ENCODE data around the gene MAP1S. TPM values are rescaled to one million over a fixed set of nuclear protein-coding genes. Genes with fewer than 3 reads are reported as not detected.
A peak's percentile ranks its signal among the peaks of the same experiment; 100 is the strongest.

The MAP1S gene
- total and polyA plus RNA-seq, 2 of the 4 experiments (the other 2 are of a cell fraction) = 6.1 to 48.6 TPM

DNA sequence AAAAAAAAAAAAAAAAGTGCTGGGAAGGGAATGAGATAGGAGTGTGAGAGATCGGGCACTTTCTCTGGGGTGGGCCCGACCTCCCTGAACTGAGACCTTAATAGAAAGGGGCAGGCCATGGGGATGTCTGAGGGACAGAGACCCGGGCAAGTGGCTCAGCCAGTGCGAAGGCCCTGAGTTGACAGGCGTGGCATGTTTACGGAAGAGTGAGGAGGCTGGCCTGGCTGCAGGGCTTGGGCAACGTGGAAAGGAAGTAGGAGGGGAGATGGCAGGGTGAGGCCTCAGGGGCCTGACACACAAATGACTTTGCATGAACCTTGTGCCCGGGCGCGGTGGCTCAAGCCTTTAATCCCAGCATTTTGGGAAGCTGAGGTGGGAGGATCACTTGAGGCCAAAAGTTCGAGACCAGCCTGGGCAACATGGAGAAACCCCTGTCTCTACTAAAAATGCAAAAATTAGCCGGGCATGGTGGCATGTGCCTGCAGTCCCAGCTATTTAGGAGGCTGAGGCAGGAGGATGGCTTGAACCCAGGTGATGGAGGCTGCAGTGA is 45.9 kb downstream of the MAP1S start:
- POLR2A ChIA-PET (ENCODE audit: unreplicated experiment) = no interaction called here
- H3K9ac ChIP-seq (ENCODE audit: low read depth, low read length) = no peak overlapping the region
- no peaks in the 10 kb centered on the region for H4K20me1 ChIP-seq (ENCODE audit: insufficient read depth, low read length)
- TF ChIP-seq, protein P1, sequence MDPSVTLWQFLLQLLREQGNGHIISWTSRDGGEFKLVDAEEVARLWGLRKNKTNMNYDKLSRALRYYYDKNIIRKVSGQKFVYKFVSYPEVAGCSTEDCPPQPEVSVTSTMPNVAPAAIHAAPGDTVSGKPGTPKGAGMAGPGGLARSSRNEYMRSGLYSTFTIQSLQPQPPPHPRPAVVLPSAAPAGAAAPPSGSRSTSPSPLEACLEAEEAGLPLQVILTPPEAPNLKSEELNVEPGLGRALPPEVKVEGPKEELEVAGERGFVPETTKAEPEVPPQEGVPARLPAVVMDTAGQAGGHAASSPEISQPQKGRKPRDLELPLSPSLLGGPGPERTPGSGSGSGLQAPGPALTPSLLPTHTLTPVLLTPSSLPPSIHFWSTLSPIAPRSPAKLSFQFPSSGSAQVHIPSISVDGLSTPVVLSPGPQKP (IDR thresholded peaks at IDR 0.05; ENCODE audit: borderline replicate concordance, low read depth, low read length) = no peak
- TF ChIP-seq, protein P2, sequence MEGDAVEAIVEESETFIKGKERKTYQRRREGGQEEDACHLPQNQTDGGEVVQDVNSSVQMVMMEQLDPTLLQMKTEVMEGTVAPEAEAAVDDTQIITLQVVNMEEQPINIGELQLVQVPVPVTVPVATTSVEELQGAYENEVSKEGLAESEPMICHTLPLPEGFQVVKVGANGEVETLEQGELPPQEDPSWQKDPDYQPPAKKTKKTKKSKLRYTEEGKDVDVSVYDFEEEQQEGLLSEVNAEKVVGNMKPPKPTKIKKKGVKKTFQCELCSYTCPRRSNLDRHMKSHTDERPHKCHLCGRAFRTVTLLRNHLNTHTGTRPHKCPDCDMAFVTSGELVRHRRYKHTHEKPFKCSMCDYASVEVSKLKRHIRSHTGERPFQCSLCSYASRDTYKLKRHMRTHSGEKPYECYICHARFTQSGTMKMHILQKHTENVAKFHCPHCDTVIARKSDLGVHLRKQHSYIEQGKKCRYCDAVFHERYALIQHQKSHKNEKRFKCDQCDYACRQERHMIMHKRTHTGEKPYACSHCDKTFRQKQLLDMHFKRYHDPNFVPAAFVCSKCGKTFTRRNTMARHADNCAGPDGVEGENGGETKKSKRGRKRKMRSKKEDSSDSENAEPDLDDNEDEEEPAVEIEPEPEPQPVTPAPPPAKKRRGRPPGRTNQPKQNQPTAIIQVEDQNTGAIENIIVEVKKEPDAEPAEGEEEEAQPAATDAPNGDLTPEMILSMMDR (conservative IDR thresholded peaks at IDR 0.05; ENCODE audit: low read depth, low read length) = no peak
- TF ChIP-seq CHD1 (IDR thresholded peaks at IDR 0.05; ENCODE audit: low read depth, low read length) (no peak), POLR2A (IDR thresholded peaks at IDR 0.05; ENCODE audit: low read depth, low read length) (no peak), MAZ (IDR thresholded peaks at IDR 0.05; ENCODE audit: borderline replicate concordance, low read depth, low read length) (no peak), BHLHE40 (IDR thresholded peaks at IDR 0.05; ENCODE audit: low read depth, low read length) (no peak), RAD21 (IDR thresholded peaks at IDR 0.05; ENCODE audit: low read length) (no peak), CEBPB (IDR thresholded peaks at IDR 0.05; ENCODE audit: low read depth, low read length) (no peak), RFX5 (IDR thresholded peaks at IDR 0.05; ENCODE audit: low read depth, low read length) (no peak), SMC3 (IDR thresholded peaks at IDR 0.05; ENCODE audit: low read depth, low read length) (no peak)
- TF ChIP-seq, protein P3, sequence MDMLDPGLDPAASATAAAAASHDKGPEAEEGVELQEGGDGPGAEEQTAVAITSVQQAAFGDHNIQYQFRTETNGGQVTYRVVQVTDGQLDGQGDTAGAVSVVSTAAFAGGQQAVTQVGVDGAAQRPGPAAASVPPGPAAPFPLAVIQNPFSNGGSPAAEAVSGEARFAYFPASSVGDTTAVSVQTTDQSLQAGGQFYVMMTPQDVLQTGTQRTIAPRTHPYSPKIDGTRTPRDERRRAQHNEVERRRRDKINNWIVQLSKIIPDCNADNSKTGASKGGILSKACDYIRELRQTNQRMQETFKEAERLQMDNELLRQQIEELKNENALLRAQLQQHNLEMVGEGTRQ (IDR thresholded peaks at IDR 0.05; ENCODE audit: low read depth, low read length) = no peak
- H3K14ac ChIP-seq (replicated peaks; ENCODE audit: low read depth, low read length) = no peak overlapping the region
- H2BK120ac ChIP-seq (ENCODE audit: low read depth, low read length) = no peak overlapping the region
- H2BK5ac ChIP-seq (ENCODE audit: low read depth, low read length, poor library complexity, severe bottlenecking) = no peak overlapping the region
- no peak overlapping the region for H4K91ac ChIP-seq (ENCODE audit: insufficient read depth, low read depth, low read length)
- no peaks in the 10 kb centered on the region for H3K9me1 ChIP-seq (ENCODE audit: insufficient read depth, low read length)
- H3K79me1 ChIP-seq (ENCODE audit: low read depth in 1 of 2, low read length in 2 of 2) = no peaks in the 10 kb centered on the region
- H2BK15ac ChIP-seq (ENCODE audit: low read depth, low read length) = no peak overlapping the region
- DNase-seq (no peak), ATAC-seq (ENCODE audit: low read depth) (no peak)
- intact Hi-C loops (cut with micrococcal nuclease) = loop anchor here (10.0 kb wide), 2 partner anchors 270 to 310 kb away; no protein-coding TSS in a partner anchor
- no peaks in the 10 kb centered on the region for H3K9me3 ChIP-seq (ENCODE audit: control insufficient read depth, insufficient read depth, low read length)
- in situ Hi-C loops (cut with MboI; ENCODE audit: low sequenced_read_pairs) = no loop called here
- no peak overlapping the region for H3K27ac ChIP-seq (ENCODE audit: insufficient read depth, low read length)
- H3K18ac ChIP-seq (ENCODE audit: low read depth, low read length) = no peak overlapping the region
- H4K5ac ChIP-seq (ENCODE audit: low read depth, low read length) = no peak overlapping the region
- H3K4me3 ChIP-seq (ENCODE audit: insufficient read depth, low read depth, low read length) = no peak overlapping the region
- no TSS peak for BruUV-seq (replicated peaks)
- no peak overlapping the region for H3K23ac ChIP-seq (ENCODE audit: low read depth, low read length)
- no peak overlapping the region for H2BK20ac ChIP-seq (ENCODE audit: low read depth, low read length)
- H3K56ac ChIP-seq (ENCODE audit: extremely low read depth, insufficient read depth, low read length) = no peak overlapping the region
- peak overlapping the region; percentile 72 for H2AFZ ChIP-seq (replicated peaks; ENCODE audit: low read length, poor library complexity)
- no peaks in the 10 kb centered on the region for H3K4me1 ChIP-seq (ENCODE audit: control insufficient read depth, insufficient read depth, low read length)
- H3K27me3 ChIP-seq (ENCODE audit: control insufficient read depth, insufficient read depth, low read length) = peaks cover under 1% of the 10 kb centered on the region; the same call in 1 of the 2 replicates
- WGBS, 2 experiments (ENCODE audit: extremely low coverage in 2 of 2, insufficient read length in 1 of 2) = 65% methylated on average over 6 of the region's 12 CpGs; no CpG with 5 or more reads in 1 of the 2 experiments
- dilution Hi-C loops (cut with HindIII; ENCODE audit: low sequenced_read_pairs, unreplicated experiment) = no loop called here
- H4K8ac ChIP-seq (ENCODE audit: low read depth in 2 of 2, low read length in 2 of 2) = no peak overlapping the region
- no peak overlapping the region for H2AK5ac ChIP-seq (ENCODE audit: low read depth, low read length)
- H2AK9ac ChIP-seq (replicated peaks; ENCODE audit: low read depth, low read length, poor library complexity) = no peak overlapping the region
- H3K4ac ChIP-seq (ENCODE audit: low read depth, low read length) = no peak overlapping the region
- CTCF ChIA-PET = interaction anchor here (0.5 kb wide), 1 partner anchor 247 kb away, joined by 3 read pairs; no protein-coding TSS in a partner anchor
- H3K4me2 ChIP-seq (ENCODE audit: low read depth, low read length) = no peak overlapping the region
- no peaks in the 10 kb centered on the region for H3K36me3 ChIP-seq (ENCODE audit: control insufficient read depth, insufficient read depth, low read length)
